Aorta (tissue), 5 donors: ENCODE measurements around the gene NPIPB6. TPM values are rescaled to one million over a fixed set of nuclear protein-coding genes. Genes with fewer than 3 reads are reported as not detected.
A peak's percentile ranks its signal among the peaks of the same experiment; 100 is the strongest.
"Not testable (repeated sequence)": the region's sequence is repeated elsewhere in the genome, so short reads cannot be mapped to it uniquely, and the experiment has no call there.

Source experiments
- ATAC-seq: fragments of 200-7000 bp; cut with Tn5 transposase; one replicate; pipeline ENCODE4 v1.9.1; 2022; ENCODE audit warnings: moderate library complexity; ENCODE audit not compliant: low FRiP score
- DNase-seq, 2 donors: peaks; one replicate each; pipeline ENCODE4 v3.0.0-alpha.2; 2020
- H3K27ac ChIP-seq, 2 donors: one replicate each; pipeline ENCODE4 v1.5.1; 2013; ENCODE audit warnings: low read length in 2 of 2, mild to moderate bottlenecking in 2 of 2, moderate library complexity in 2 of 2, control low read depth in 1 of 2, inconsistent platforms in 1 of 2, low read depth in 1 of 2
- H3K27me3 ChIP-seq, 2 donors: one replicate each; pipeline ENCODE4 v1.6.1; 2013; ENCODE audit warnings: control low read depth in 1 of 2, low read length in 1 of 2, mild to moderate bottlenecking in 1 of 2, moderate library complexity in 1 of 2; ENCODE audit not compliant: insufficient read depth in 2 of 2, control insufficient read depth in 1 of 2
- H3K36me3 ChIP-seq, 2 donors: one replicate each; pipeline ENCODE4 v1.6.1; 2013; ENCODE audit warnings: control low read depth in 1 of 2, low read length in 1 of 2, mild to moderate bottlenecking in 1 of 2; ENCODE audit not compliant: insufficient read depth in 2 of 2, control insufficient read depth in 1 of 2
- H3K4me1 ChIP-seq, 2 donors: one replicate each; pipeline ENCODE4 v1.6.1; 2013; ENCODE audit warnings: low read length in 2 of 2, control low read depth in 1 of 2, mild to moderate bottlenecking in 1 of 2, moderate library complexity in 1 of 2; ENCODE audit not compliant: insufficient read depth in 2 of 2, control insufficient read depth in 1 of 2
- H3K4me3 ChIP-seq, 2 donors: one replicate each; pipeline ENCODE4 v1.5.1; 2013; ENCODE audit warnings: low read length in 2 of 2, control low read depth in 1 of 2, mild to moderate bottlenecking in 1 of 2
- H3K9me3 ChIP-seq: one replicate; pipeline ENCODE4 v1.6.1; 2013; ENCODE audit warnings: mild to moderate bottlenecking, low read length; ENCODE audit not compliant: control insufficient read depth
- WGBS, 2 donors: extraction: QIAGEN DNeasy Blood & Tissue Kit; methylation state at CpG; one replicate each; pipeline ENCODE4 v1.1.7; 2013; 5-methylcytosine and 5-hydroxymethylcytosine counted together
- intact Hi-C, 2 donors: fragments of 100-400 bp; cut with DNase I; formaldehyde crosslinking; loops; one replicate each; pipeline versions ENCODE4 v1.14.2 to v1.15.0; 2022
- polyA plus RNA-seq, 2 donors: library from polyadenylated mRNA; stranded (reverse); fragments of 200-250 nt; gene quantifications; one replicate each; pipeline ENCODE4 v1.2.3, GENCODE V29; 2013
- total RNA-seq, 2 donors: library from RNA; stranded (reverse); fragmentation: NEBNext Ultra II Directional; extraction: Animal tissue kit (Norgen Biotek cat#: 25700); gene quantifications; one replicate each; pipeline ENCODE4 v1.2.1, GENCODE V29; 2021
- donor health status: healthy with polysubstance abuse.
- donor health status: Bipolar disorder and iron deficiency.
- donor health status: DM: no; HTN: no; CAD: no.
- donor health status: DM: no; HTN: no; CAD: no.
- donor health status: DM: yes; HTN: yes; CAD: no.

The NPIPB6 gene
- total and polyA plus RNA-seq, 4 donors, result 1.3 to 3.3 (median 1.9) TPM

DNA sequence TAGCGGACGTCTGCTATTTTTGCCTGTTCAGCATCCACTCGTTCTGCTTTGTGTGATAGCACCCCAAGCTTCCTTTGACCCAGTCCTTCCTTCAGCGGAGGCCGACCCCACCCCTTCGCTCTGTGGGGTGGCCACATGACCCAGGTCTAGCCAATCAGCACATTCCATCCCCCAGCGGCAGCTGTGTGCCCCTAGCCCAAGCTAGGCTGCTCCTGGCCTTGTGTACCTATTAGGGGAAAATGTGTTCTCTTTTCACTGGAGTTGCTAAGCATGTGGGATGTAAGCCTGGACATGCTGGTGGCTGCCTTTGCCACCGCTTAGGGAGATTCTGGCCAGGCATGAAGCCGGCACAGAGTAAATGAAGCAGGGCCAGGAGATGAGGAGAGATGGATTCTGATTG is 33.1 kb downstream of the NPIPB6 start:
- intact Hi-C loops, result not testable (repeated sequence)

DNA sequence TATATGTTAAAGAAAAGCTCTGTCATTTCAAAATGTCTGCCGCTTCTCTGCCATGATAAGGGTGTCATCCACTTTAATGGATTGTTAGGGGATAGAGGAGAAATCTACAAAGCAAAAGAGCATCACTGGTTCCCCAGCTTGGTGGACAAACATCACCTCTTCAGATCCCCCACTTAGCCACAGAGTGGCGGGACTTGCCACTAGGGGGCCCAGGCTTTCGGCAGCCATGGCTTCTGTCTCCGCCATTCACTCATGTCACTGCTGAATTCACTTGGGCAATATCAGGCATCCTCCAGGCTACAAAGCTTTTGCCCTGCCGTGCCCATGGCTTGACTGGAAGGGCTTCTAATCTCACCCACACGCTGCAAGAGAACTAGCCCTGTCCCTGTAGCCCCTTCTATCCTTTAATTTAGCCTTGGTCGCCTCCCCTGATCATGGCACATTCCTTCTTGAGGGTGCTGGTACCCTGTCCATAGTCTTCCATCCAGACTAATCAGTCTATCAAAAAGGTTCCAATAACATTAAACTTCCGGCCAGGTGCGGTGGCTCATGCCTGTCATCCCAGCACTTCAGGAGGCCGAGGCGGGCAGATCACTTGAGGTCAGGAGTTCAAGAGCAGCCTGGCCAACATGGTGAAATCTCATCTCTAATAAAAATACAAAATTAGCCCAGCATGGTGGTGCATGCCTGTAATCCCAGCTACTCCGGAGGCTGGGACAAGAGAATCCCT is 36.3 kb downstream of the NPIPB6 start:
- no peaks in the 10 kb centered on the region for H3K9me3 ChIP-seq
- no peaks in the 10 kb centered on the region for H3K4me1 ChIP-seq
- 55 to 59% methylated on average over 12 of the region's 12 CpGs for WGBS, 2 donors
- H3K27me3 ChIP-seq, result no peaks in the 10 kb centered on the region
- H3K27ac ChIP-seq, result no peak overlapping the region
- no peaks in the 10 kb centered on the region for H3K36me3 ChIP-seq
- no peak overlapping the region for H3K4me3 ChIP-seq
- ATAC-seq, result no peak
- DNase-seq, result peak in 1 of 2 donors; percentile 73
- intact Hi-C loops, result no loop called here

More for the DNA sequence above, 33.1 kb downstream of the NPIPB6 start:
- not testable (repeated sequence) for ATAC-seq, H3K4me3 ChIP-seq, H3K9me3 ChIP-seq, H3K27me3 ChIP-seq, H3K36me3 ChIP-seq, DNase-seq, H3K27ac ChIP-seq, H3K4me1 ChIP-seq
- WGBS, 2 donors, result 28 to 34% methylated on average over 6 to 9 of the region's 9 CpGs

DNA sequence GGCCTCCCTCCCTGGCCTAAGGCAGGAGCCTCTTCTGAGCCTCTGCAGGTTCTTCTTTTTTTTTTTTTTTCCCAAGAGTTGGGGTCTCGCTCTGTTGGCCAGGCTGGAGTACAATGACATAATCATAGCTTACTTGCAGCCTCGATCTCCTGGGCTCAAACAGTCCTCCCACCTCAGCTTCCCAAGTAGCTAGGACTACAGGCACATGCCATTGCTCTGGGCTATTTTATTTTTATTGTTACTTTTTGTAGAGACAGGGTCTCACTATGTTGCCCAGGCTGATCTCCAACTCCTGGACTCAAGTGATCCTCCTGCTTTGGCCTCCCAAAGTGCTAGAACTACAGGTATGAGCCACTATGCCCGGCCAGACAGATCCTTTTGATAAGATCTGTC is 38.4 kb downstream of the NPIPB6 start:
- Histone ChIP-seq H3K27me3 (no peaks in the 10 kb centered on the region), H3K36me3 (no peaks in the 10 kb centered on the region), H3K4me1 (no peaks in the 10 kb centered on the region), H3K27ac (no peak overlapping the region), H3K9me3 (no peaks in the 10 kb centered on the region), H3K4me3 (no peak overlapping the region)
- DNase-seq (peak in 1 of 2 donors; percentile 5), ATAC-seq (no peak)
- 84 to 93% methylated on average over 3 of the region's 3 CpGs for WGBS, 2 donors
- intact Hi-C loops, result no loop called here

DNA sequence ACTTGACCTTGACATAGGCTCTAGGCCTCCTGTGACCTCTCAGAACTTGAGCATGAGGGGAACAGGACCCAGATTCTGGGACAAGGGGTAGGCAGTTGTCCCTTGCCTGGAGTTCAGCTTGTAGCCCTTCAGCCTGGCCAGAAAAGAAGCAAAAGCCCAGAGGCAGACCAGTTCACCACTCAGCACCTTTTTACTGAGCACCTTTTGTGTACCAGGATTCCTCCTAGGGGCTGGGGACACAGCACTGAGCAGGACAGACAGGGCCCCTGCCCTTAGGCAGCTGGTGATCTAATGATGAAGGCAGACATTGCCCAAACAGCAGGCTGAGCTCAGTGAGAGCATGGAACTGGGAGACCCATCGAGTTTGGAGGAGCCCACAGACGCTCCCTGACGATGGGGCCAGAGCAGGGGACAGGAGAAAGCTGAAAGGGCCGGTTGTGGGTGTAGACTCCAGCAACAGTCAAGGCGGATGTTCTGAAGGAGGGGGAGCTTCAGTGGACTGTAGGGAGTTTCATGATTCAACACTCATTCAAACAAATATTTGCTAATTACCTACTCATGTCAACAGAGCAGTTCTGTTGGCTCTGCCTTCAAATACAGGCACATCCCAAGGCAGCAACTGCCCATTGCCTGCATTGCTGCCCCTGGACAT is 38.9 kb downstream of the NPIPB6 start:
- H3K27ac ChIP-seq, result no peak overlapping the region
- WGBS, 2 donors, result 83 to 84% methylated on average over 5 of the region's 5 CpGs
- ATAC-seq (no peak), DNase-seq (peak in 1 of 2 donors; percentile 45)
- H3K36me3 ChIP-seq, result no peaks in the 10 kb centered on the region
- H3K9me3 ChIP-seq, result no peaks in the 10 kb centered on the region
- H3K4me1 ChIP-seq, result no peaks in the 10 kb centered on the region
- H3K27me3 ChIP-seq, result no peaks in the 10 kb centered on the region
- intact Hi-C loops, result no loop called here
- H3K4me3 ChIP-seq, result no peak overlapping the region

DNA sequence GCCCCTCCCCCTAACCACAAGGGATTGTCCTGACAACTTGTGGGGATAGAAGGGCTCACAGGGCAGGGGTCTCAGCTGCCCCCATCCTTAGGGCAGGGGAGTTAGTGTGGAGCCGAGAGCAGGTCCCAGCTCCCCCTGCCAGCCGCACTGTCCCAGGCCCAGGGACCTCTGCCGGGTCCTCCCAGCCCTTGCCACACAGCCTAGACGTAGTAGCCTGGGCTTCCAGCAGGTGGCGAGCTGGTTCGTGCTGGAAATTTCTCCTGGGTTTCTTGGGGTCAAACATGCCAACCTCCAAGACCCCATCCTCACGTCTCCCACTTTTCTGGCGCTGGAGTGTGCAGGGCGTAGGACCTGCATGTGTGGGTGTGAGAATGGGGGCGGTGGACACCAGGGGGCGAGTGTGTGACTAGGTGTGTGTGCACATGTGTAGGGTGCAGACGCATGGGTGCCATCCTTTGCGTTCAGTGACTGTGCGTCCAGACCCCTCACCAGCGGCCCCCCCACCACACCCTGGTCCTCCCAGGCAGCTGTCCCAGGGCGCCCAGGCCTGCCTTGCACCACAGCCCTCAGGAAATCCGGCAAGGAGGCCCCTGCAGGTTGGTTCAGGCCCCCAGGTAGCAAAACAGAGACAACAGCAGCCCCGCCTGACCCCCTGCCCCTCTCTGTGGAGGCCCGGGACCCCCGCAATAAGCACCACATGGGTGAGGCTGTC is 41.5 kb downstream of the NPIPB6 start:
- WGBS, 2 donors, result 66 to 68% methylated on average over 20 of the region's 20 CpGs
- Histone ChIP-seq H3K4me3 (no peak overlapping the region), H3K27ac (no peak overlapping the region), H3K27me3 (no peaks in the 10 kb centered on the region), H3K9me3 (no peaks in the 10 kb centered on the region), H3K36me3 (no peaks in the 10 kb centered on the region), H3K4me1 (no peaks in the 10 kb centered on the region)
- DNase-seq (peak in 1 of 2 donors; percentile 76), ATAC-seq (no peak)
- intact Hi-C loops, result no loop called here

DNA sequence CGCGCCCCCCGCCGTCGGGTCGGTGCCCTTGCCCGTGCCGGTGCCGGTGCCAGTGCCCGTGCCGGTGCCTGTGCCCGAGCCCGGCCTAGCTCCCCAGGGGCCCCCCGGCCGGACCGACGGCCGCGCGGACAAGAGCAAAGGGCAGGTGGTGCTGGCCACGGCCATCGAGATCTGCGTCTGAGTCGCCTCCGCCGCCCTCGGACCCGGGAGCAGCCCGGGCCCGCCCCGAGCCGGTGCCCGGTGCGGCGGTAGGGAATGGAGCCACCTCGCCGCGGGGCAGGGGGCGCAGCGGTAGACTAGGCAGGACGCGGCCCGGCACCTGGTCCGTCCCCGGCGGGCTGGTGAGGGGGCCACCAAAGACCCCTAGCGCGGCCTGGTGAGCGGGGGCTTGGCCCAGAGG is 42.6 kb downstream of the NPIPB6 start:
- ATAC-seq, result no peak
- Histone ChIP-seq H3K36me3 (no peaks in the 10 kb centered on the region), H3K4me3 (no peak overlapping the region), H3K4me1 (no peaks in the 10 kb centered on the region), H3K9me3 (no peaks in the 10 kb centered on the region), H3K27me3 (no peaks in the 10 kb centered on the region), H3K27ac (no peak overlapping the region)
- peak in 1 of 2 donors; percentile 57 for DNase-seq
- intact Hi-C loops, result no loop called here
- WGBS, 2 donors, result 94 to 96% methylated on average over 43 to 49 of the region's 49 CpGs

DNA sequence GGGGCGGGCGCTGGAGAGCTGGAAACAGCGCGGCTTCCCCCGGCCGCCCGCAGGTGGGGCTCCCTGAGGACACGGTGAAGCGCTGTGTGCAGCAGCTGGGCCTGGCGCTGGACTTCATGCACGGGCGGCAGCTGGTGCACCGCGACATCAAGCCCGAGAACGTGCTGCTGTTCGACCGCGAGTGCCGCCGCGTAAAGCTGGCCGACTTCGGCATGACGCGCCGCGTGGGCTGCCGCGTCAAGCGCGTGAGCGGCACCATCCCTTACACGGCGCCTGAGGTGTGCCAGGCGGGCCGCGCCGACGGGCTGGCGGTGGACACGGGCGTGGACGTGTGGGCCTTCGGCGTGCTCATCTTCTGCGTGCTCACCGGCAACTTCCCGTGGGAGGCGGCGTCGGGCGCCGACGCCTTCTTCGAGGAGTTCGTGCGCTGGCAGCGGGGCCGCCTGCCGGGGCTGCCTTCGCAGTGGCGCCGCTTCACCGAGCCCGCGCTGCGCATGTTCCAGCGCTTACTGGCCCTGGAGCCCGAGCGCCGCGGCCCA is 43.2 kb downstream of the NPIPB6 start:
- WGBS, 2 donors, result 96 to 97% methylated on average over 72 to 73 of the region's 73 CpGs
- intact Hi-C loops, result no loop called here
- no peaks in the 10 kb centered on the region for H3K9me3 ChIP-seq
- no peak overlapping the region for H3K4me3 ChIP-seq
- no peaks in the 10 kb centered on the region for H3K36me3 ChIP-seq
- DNase-seq, result peak in 1 of 2 donors; percentile 72
- no peaks in the 10 kb centered on the region for H3K4me1 ChIP-seq
- H3K27me3 ChIP-seq, result no peaks in the 10 kb centered on the region
- H3K27ac ChIP-seq, result no peak overlapping the region
- ATAC-seq, result no peak

DNA sequence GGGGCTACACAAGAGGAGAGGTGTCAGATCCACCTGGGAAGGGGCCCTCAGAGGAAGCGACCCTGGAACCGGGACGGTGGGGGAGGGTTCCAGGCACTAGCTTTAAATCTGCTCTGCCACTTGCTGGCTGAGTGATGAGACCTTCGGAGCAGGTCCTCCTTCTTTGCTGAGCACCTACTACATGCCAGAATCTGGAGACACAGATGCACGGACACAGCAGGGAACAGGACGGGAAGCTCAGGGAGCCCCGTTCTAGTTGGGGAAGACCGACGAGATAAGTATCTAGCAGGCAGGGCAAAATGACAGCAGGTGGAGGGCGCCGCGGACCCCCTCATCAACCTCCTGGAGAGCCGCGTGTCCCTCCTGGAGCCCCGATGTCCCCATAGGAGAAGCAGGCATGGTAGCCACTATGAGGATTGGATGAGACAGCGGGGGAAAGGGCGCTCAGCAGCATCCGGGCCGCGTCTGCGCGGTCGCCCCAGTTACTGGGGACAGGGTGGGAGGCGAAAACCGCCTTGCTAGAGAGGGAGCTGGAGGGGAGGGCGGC is 43.8 kb downstream of the NPIPB6 start:
- WGBS, 2 donors, result 92 to 94% methylated on average over 26 of the region's 26 CpGs
- intact Hi-C loops, result loop anchor here in 1 of 2 donors (5.0 kb wide), 1 partner anchor 42 kb away; no protein-coding TSS in a partner anchor
- Histone ChIP-seq H3K27ac (no peak overlapping the region), H3K4me1 (no peaks in the 10 kb centered on the region), H3K36me3 (no peaks in the 10 kb centered on the region), H3K4me3 (no peak overlapping the region), H3K9me3 (no peaks in the 10 kb centered on the region), H3K27me3 (no peaks in the 10 kb centered on the region)
- DNase-seq (peak in 1 of 2 donors; percentile 33), ATAC-seq (no peak)
